Stimulated activated CD4-positive, alpha-beta T cell treated with anti-CD3 and anti-CD28 coated beads, Interleukin-1b, Interleukin-23, amount 100 ng/mL, for 4 hours (primary cell): ENCODE measurements around the gene ATG16L1.

Experiments used
- DNase-seq, 2 donors: peaks; one replicate each; pipeline ENCODE4 v3.0.0-alpha.2; 2020; ENCODE audit warnings: low read depth in 2 of 2

ATG16L1 gene

DNA sequence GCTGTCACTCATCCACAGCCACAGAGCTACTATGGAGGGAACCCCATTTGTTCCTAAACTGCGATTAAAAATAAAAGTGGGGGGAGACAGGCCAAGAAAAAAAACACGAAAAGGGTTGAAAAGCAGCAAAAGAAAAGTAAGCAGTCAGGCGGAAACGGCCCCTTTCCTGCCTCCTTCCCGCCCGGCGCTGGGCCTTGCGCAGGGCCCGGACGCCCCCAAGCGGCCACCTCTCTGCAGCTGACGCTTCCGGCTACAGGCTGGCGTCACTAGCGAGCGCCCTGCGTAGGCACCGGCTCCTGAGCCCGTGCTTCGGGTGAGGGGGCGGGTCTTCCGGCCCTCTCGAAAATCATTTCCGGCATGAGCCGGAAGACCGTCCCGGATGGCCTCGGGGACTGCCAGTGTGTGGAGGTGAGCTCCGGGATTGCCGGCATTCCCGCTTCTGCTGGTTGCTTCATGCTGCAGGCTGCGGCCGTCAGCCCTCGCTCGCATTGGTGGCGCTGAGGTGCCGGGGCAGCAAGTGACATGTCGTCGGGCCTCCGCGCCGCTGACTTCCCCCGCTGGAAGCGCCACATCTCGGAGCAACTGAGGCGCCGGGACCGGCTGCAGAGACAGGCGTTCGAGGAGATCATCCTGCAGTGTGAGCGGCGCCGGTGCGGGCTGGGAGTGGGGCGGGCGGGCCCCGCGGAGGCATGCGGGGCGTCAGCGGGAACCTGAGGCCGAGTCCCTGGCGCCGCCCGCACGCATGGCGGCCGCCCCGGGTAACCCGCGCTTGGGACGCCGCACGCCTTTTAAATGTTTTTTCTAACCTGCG is at the start of gene ATG16L1:
ATG16L1 (plus strand) TSS at position 368 of the 811 bp plus-strand sequence; CDS start at position 523, 155 bp downstream.
- DNase-seq = peak; percentile 91 to 93

DNA sequence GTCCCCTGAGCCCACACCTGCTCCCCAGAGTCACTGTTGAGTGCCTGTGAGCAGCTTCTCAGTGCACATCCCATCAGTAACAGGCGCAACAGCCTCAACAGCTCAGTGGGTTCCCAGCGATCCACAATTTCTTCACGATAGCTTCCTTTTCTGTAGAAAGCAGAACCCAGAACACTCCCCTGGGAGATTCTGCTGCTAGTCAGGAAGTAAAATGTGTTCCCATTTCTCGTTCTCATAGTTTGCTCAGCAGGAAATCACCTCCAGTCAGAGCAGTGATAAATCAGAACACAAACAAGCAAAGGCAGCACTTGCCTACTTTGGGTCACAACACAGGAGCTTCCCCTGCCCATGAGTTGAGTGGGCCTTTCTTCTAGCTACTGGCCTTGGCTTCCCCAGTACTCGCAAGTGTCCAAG is 48.9 kb upstream of the ATG16L1 start:
- no peak for DNase-seq

DNA sequence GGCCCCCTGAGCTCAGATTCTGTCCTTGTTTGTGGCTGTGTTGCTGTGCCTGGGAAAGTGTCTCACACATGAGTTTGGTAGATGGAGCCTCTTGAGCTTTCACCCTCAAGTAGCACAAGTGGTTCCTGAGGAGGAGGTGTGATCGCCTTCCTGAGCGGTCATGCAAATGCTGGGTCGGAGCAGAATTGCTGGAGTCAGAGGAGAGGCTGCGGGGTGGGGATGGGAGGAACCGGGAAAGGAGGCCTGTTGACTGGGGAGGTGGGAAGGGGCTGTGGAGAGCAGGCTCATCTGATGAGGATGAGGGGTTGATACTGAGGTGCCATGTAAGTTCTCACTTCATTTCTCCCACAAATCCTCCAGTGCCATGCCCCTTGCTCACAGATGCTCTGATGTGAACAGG is 48.4 kb upstream of the ATG16L1 start:
- DNase-seq = no peak

DNA sequence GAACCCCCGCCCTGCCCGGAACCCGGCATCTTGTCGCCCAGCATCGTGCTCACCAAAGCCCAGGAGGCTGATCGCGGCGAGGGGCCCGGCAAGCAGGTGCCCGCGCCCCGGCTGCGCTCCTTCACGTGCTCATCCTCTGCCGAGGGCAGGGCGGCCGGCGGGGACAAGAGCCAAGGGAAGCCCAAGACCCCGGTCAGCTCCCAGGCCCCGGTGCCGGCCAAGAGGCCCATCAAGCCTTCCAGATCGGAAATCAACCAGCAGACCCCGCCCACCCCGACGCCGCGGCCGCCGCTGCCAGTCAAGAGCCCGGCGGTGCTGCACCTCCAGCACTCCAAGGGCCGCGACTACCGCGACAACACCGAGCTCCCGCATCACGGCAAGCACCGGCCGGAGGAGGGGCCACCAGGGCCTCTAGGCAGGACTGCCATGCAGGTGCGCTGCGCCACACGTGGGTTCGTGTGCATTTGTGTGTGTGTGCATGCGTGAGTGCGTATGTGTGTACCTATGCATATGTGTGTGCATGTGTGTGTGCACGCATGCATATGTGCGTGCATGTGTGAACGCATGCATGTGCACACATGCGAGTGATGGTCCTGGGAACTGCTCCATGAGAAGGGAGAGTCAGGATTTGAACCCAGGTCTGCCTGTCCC is 47.1 kb upstream of the ATG16L1 start:
- no peak for DNase-seq

DNA sequence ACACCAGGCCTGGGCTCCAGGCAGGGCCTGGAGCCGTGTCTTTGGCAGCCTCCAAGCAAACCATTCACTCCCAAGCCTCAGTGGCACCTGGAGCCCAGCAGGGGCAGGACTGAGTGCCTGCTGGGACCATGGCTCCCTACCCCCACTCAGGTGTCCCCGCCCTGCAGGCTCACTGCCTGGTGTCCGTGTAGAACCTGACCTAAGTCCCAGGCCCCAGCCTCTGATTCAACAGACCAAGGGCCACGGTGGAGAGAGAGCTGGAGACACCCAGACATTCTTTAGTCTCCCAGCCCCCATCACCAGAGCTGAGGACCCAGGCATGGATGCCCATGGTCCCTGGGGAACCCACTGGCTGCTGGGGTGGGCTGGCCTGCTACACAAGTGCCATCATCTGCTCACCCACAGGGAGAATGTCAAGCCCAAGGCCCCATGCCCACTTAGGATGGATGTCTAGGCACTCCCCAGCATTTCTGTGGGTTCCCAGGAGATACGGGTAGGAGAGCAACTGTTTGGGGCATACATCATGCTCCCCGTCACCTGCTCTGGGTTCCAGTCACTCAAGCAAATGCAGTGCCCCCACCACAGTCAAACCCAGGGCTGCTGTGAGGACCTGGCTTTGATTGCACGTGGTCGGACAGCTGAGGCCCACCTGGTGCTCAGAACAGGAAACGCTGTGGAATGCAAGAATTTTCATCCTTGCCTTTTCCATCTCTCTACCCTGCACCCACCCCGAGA is 42.9 kb upstream of the ATG16L1 start:
- no peak for DNase-seq

DNA sequence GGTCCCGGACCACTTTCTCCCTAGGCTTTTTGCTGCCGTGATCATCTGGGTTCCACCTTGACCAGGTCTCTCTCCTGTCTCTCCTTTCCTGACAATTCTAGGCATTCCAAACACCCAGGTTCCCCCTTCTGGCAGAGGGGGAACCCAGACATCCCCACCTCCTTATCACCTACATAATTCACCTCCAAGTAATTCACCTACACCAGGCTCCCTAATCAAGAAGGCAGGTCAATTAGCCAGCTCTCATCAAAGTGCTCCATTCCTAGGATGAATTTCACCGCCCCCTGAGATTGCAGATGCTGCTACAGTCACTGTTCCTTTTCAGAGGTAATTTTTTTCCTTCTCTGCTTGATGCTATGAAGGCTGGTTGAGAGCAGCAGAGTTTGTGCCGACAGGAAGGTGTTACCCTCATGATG is 42.3 kb upstream of the ATG16L1 start:
- DNase-seq = no peak

DNA sequence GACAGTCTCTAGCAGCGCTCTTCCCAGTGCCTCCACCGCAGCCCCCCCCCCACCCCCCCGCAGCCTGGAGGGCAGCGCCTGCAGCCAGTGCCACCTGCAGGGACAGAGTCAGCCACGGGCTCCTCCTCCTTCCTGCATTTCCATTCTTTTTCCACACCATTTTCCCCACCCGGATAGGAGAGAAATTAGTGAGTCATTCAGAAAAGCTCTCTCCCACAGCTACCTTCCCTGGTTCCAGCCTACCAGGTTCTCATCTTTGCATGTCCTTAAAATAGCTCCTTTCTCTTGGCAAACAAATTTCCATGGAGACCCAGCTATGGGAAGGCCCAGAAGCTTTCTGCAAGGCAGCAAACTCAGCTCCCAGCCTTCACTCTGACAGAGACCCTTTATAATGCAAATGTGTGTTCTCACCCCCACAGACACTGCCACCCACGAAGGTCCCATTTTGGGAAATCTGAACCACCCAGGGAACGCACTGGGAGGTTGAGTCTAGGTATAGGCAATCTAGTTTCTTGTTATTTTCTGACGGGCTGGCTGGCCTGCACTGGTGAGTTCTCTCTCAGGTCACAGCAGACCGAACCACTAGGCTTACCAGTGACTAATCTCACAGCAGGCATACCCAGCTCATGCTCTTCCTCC is 41.8 kb upstream of the ATG16L1 start:
- DNase-seq = no peak

DNA sequence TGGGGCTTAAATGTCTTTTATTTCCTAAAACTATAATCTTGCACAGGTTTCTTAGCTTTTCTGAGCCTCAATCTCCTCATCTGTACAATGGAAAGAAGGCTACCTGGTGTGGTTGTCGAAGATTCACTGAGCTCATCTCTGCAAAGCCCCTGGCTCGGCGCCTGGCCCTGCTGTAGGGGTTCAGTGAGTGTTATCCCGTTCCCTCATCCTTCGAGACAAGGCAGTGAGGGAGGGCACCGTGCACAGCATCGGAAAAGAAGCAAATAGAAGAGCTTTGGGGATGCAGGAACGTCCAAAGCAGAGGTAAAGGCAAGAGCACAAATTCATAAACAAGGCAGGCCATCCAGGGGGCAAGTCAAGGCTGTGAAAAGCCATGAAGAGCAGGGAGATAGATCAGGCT is 41.2 kb upstream of the ATG16L1 start:
- no peak for DNase-seq

DNA sequence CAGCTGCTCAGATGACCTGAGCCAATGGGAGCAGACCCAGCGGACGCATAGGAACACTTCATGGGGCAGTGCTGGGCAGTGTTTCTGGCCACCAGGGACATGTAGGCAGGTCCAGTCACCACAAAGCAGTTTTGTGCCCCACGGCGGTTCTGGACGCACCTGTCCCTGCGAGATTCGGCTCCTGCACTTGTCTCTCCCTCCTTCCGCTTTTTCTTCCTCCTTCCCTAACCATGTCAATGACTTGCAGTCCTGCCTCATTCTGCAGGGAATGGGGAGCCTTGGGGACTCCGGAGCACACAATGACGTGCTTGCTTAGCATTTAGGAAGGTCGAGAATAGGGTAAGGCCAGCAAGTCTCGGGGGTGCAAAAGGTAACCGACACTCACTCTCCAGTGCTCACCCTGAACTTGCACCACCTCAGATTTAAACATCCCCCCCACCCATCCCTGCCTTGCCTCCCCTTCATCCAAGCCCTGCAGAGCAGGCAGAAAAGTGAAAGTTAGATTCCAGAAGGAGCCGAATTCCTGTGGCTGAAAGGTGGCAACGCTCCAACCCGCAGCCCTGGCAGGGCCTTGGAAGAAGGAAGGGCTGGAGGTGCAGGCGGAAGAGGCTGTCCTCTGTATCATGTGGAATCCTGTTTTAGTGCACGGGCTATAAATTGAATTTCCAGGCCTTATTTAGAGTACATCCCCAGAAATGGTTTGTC is 40.5 kb upstream of the ATG16L1 start:
- no peak for DNase-seq

DNA sequence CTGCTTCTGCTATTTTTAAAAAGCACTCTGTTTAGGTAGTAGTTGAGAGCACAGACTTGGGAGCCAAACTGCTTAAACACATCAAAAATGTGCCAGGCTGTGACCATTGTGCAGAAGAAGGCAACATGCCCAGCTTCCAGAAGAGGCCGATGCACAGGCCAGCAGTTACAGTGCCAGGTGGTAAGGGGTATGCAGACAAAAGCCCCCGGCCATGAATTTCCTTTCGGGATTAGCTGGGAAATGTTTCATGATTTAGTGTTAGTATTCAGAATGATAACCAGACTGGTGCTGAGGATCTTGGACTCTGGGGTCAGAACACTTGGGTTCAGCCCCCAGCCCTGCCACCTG is 40.0 kb upstream of the ATG16L1 start:
- DNase-seq = no peak

DNA sequence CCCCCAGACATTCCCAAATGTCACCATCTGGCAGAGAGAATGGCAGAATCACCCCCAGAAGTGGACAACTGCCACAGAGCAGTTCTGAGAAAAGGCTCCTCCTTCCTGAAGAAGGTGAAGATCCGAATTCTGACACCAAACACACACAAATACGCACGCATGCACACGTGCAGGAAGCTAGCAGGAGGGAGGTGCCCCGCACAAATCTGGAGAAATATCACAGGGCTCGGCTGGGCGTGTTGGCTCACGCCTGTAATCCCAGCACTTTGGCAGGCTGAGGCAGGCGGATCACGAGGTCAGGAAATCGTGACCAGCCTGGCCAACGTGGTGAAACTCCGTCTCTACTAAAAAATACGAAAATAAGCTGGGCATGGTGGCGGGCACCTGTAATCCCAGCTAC is 38.5 kb upstream of the ATG16L1 start:
- no peak for DNase-seq

DNA sequence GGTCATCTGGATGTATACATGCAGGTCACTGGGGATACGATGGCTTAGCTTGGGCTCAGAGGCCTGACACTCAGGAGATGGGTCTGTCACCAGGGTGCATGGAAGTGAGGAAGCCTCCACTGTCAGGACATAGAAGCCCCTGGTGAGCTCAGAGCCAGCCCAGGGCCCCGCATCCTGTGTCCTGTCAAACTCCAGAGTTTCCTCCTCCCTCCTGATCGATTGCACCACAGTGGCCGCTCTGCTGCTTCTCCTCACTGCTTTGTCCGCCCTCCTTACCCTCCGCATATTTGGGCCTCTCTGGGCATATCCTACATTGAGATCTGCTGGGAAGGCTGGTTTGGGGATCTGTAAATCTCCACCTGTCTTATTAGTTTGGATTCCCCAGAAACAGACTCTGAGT is 37.5 kb upstream of the ATG16L1 start:
- no peak for DNase-seq

DNA sequence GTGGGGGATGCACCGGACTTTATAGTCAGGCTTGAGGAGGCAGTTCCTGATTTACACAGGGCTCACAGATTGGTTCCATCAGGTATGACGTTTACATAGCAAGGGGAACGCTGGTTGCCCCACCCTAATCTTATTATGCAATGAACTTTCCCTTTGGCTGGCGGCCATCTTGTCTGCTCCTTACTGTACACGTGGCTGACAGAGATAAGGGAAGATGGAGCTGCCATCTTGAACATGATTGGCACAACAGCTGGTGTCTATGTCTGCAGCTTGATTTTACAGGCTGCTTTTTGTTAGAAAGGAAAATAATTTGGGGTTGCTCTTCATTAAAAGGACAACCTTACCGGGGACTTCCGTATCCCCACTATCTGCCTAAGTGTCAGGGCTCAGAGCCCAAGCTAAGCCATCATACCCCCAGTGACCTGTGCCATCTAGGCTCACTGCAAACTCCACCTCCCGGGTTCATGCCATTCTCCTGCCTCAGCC is 33.5 kb upstream of the ATG16L1 start:
- no peak for DNase-seq

DNA sequence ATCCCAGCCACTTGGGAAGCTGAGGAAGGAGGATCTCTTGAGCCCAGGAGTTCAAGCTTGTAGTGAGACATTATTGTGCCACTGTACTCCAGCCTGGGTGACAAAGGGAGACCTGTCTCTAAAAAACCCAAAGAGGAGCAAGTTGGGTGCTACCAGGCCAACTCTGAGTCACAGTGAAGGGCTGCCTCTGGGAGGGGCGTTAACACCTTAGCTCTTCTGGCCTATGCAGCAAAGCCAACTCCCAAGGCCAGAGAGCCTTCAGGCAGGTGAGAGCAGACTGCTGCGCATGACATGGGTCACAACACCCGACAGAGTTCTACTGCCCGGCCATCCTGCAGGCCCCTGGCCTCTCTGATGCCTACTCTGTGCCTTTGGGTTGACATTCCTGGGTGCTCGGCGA is 32.6 kb upstream of the ATG16L1 start:
- no peak for DNase-seq

DNA sequence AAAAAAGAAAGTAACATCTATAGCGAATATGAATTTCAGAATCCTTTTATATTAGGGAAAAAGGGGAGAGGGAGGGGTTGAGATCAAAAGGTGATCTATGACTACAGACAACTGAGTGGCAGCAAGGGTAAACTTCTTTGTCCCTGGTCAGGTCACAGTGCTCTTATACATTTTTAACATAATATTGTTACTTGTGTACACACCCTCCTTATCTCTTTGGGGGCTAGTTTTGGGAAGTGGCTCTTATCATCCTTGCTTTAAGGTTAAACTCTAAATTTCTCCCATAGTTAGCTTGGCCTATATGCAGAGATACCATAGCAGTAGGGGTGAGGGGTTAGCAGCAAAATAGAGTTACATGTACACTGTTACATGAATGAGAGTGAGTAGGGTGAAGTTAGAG is 31.6 kb upstream of the ATG16L1 start:
- no peak for DNase-seq

DNA sequence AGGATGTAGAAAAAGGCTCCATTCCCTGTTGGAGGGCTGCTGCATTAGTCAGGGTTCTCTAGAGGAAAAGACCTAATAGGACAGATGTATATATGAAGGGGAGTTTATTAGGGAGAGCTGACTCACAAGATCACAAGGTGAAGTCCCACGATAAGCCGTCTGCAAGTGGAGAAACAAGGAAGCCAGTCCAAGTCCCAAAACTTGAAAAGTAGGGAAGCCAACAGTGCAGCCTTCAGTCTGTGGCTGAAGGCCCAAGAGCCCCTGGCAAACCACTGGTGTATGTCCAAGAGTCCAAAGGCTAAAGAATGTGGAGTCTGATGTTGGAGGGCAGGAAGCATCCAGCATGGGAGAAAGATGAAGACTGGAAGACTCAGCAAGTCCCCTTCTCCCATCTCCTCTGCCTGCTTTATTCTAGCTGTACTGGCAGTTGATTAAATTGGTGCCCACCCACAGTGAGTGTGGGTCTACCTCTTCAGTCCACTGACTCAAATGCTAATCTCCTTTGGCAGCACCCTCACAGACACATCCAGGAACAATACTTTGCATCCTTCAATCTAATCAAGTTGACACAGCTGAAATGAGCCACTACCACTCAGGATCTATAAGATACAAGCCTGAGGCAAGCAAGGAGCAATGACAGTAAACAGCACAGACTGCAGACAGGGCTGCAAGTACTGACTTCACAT is 30.0 kb upstream of the ATG16L1 start:
- no peak for DNase-seq

DNA sequence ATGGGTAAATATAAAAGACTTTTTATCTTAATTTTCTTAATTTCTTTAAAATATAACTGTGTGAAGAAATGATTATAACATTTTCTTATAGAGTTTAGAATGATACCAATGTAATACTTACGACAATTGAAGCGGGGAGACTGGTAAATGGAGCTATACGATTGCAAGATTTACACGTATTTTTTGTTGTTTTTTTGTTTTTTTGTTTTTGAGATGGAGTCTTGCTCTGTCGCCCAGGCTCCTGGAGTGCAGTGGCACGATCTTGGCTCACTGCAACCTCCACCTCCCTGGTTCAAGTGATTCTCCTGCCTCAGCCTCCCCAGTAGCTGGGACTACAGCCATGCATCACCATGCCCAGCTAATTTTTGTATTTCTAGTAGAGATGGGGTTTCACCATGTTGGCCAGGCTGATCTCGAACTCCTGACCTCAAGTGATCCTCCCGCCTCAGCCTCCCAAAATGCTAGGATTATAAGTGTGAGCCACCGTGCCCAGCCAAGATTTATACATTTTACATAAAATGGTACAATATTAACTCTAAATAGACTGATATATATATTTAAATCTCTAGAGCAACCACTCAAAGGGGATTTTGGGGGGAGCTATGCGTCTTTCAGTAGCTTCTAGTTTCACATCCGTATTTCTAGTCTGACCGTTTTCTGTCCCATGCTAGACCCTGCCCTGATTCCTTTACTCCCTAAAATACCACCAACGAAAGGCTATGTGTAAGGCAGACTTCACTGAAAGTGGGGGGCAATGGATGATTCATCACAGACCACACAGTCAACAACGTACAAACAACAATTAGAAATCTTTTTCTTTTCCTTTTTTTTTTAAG is 28.2 kb upstream of the ATG16L1 start:
- DNase-seq = no peak

DNA sequence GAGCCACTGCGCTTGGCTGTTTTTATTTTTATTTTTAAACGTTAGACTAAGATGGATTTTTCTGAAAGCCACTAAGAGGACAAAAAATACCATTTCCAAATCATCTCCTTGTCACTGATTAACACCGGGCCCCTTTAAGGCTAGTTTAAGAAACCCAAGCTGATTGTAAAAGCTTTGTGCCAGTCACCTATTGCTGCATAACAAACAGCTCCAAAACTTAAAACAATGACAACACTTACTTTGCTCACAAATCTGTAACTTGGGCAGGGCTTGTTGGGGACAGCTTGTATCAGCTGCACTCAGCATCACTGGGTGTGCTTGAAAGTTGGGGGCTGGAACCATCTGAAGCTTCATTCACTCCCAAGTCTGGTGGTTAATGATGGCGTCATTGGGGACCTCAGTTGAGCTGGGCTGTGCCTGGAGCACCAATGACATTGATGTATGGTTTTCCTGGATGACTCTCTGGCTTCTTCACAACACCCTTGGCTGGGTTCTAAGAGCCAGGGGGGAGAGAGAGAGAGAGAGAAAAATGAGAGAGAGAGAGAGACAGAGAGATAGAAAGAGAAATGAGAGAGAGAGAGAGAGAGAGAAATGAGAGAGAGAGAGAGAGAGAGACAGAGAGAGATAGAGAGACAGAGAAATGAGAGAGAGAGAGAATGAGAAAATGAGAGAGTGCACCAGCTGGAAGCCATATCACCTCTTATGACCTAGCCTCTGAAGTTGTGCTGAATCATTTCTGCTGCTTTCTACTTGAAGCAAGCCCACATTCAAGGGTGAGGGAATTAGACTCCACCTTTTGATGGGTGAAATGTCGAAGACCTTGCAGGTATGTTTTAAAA is 26.0 kb upstream of the ATG16L1 start:
- no peak for DNase-seq

DNA sequence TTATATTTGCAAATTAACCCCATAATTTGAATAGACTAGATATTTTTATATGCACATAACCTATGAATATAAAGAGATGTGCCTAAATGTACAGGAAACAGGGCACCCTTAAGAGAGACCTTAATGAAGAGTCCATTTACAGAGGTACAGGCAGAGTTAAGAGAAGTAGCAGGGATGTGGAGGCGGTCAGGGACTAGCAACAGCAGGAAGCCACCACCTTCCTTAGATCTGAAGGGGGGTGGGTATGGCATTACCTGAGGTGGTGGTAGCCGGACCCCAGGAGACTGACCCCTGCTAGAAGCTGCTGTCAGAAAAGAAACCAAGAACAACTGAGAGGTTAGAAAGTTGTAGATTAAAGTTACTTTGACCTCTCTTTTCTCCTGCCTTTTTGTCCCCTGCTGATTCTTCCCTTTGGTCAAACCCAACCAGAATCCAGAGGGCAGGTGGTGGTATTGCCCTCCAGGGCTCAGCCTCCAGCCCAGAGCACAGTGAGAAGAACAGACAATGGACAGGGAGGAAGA is 24.9 kb upstream of the ATG16L1 start:
- DNase-seq = no peak
